ENCODE data around the gene NAGPA.

The NAGPA gene

GRCh38 chr16:5019775-5020174 lies 14.0 kb downstream of the NAGPA start:
- no peak overlapping the region for H3K4me3 ChIP-seq (ENCODE audit: low read depth, low read length)
- TF ChIP-seq CTCF (IDR thresholded peaks at IDR 0.05; ENCODE audit: control insufficient read depth, extremely low read depth, insufficient read depth), result no peak
- DNase-seq (ENCODE audit: low read depth), result no peak

GRCh38 chr16:5018793-5019192 lies 14.9 kb downstream of the NAGPA start:
- no peak for DNase-seq (ENCODE audit: low read depth)
- TF ChIP-seq CTCF (IDR thresholded peaks at IDR 0.05; ENCODE audit: control insufficient read depth, extremely low read depth, insufficient read depth), result no peak
- H3K4me3 ChIP-seq (ENCODE audit: low read depth, low read length), result no peak overlapping the region

- TF ChIP-seq CTCF (IDR thresholded peaks at IDR 0.05; ENCODE audit: control insufficient read depth, extremely low read depth, insufficient read depth), result no peak
- no peak overlapping the region for H3K4me3 ChIP-seq (ENCODE audit: low read depth, low read length)
- no peak for DNase-seq (ENCODE audit: low read depth)
Measured at GRCh38 chr16:5017678-5017969, 16.1 kb downstream of the NAGPA start.

- TF ChIP-seq CTCF (IDR thresholded peaks at IDR 0.05; ENCODE audit: control insufficient read depth, extremely low read depth, insufficient read depth), result no peak
- no peak overlapping the region for H3K4me3 ChIP-seq (ENCODE audit: low read depth, low read length)
- DNase-seq (ENCODE audit: low read depth), result no peak
Measured at GRCh38 chr16:5016967-5017677, 16.6 kb downstream of the NAGPA start.

- no peak for DNase-seq (ENCODE audit: low read depth)
- TF ChIP-seq CTCF (IDR thresholded peaks at IDR 0.05; ENCODE audit: control insufficient read depth, extremely low read depth, insufficient read depth), result no peak
- H3K4me3 ChIP-seq (ENCODE audit: low read depth, low read length), result no peak overlapping the region
Measured at GRCh38 chr16:5015887-5016286, 17.8 kb downstream of the NAGPA start.

GRCh38 chr16:5015351-5015750 lies 18.4 kb downstream of the NAGPA start:
- TF ChIP-seq CTCF (IDR thresholded peaks at IDR 0.05; ENCODE audit: control insufficient read depth, extremely low read depth, insufficient read depth), result no peak

GRCh38 chr16:5012887-5013286 lies 20.8 kb downstream of the NAGPA start:
- DNase-seq (ENCODE audit: low read depth), result no peak
- TF ChIP-seq CTCF (IDR thresholded peaks at IDR 0.05; ENCODE audit: control insufficient read depth, extremely low read depth, insufficient read depth), result no peak
- H3K4me3 ChIP-seq (ENCODE audit: low read depth, low read length), result no peak overlapping the region

More at GRCh38 chr16:5015351-5015750, 18.4 kb downstream of the NAGPA start:
- H3K4me3 ChIP-seq (ENCODE audit: low read depth, low read length), result no peak overlapping the region
- DNase-seq (ENCODE audit: low read depth), result no peak

Measured in LNCaP clone FGC (cell line).